Measurements from ENCODE around the gene TSKU.
A peak's percentile ranks its signal among the peaks of the same experiment; 100 is the strongest.

Gene TSKU

DNA sequence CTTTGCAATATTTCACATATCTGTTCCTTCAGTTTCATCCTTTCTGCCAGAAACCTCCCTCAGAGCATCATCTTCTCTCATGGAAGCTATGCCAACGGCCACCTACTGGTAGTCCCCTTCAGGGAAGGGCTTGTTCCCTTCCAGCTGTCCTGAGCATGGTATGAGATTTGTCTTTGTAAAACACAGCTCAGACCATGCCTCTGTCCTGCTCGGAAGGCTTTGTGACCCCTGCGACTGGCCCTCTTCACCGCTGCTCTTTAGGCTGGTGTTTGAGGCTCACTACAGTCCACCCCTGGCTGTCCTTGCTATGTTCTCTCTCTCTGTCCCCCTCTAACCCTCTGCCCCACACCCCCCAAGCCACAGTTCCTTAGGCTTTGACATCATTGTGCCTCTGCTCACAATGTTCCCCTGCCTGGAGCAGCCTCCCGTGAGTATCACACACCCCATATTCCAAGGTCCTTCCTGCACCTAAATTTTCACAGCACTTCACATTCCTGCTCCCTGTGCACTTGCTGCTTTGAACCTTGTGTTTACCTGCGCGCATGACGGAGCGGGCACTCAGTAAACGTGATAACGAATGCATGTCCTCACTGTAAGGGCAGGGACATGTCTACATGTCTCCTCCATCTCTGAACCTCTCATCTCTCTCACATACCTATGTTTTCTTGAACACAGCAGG is 53.6 kb downstream of the TSKU start:
- TF ChIP-seq TAF1 (IDR thresholded peaks at IDR 0.05; ENCODE audit: low read depth) (no peak), YY1 (IDR thresholded peaks at IDR 0.05; ENCODE audit: low read depth) (no peak), TEAD4 (IDR thresholded peaks at IDR 0.05) (no peak), EGR1 (IDR thresholded peaks at IDR 0.05) (no peak), ZBTB7A (IDR thresholded peaks at IDR 0.05; ENCODE audit: low read depth) (no peak), EP300 (IDR thresholded peaks at IDR 0.05; ENCODE audit: borderline replicate concordance) (no peak), FOXM1 (IDR thresholded peaks at IDR 0.05; ENCODE audit: borderline replicate concordance, low read depth) (no peak), CEBPB (IDR thresholded peaks at IDR 0.05) (no peak), CREB1 (IDR thresholded peaks at IDR 0.05; ENCODE audit: low read depth) (no peak), NFIC (IDR thresholded peaks at IDR 0.05) (no peak), TCF12 (IDR thresholded peaks at IDR 0.05; ENCODE audit: low read depth) (no peak), RAD21 (IDR thresholded peaks at IDR 0.05; ENCODE audit: low read depth) (no peak)
- TF ChIP-seq, protein P1, sequence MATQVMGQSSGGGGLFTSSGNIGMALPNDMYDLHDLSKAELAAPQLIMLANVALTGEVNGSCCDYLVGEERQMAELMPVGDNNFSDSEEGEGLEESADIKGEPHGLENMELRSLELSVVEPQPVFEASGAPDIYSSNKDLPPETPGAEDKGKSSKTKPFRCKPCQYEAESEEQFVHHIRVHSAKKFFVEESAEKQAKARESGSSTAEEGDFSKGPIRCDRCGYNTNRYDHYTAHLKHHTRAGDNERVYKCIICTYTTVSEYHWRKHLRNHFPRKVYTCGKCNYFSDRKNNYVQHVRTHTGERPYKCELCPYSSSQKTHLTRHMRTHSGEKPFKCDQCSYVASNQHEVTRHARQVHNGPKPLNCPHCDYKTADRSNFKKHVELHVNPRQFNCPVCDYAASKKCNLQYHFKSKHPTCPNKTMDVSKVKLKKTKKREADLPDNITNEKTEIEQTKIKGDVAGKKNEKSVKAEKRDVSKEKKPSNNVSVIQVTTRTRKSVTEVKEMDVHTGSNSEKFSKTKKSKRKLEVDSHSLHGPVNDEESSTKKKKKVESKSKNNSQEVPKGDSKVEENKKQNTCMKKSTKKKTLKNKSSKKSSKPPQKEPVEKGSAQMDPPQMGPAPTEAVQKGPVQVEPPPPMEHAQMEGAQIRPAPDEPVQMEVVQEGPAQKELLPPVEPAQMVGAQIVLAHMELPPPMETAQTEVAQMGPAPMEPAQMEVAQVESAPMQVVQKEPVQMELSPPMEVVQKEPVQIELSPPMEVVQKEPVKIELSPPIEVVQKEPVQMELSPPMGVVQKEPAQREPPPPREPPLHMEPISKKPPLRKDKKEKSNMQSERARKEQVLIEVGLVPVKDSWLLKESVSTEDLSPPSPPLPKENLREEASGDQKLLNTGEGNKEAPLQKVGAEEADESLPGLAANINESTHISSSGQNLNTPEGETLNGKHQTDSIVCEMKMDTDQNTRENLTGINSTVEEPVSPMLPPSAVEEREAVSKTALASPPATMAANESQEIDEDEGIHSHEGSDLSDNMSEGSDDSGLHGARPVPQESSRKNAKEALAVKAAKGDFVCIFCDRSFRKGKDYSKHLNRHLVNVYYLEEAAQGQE (IDR thresholded peaks at IDR 0.05; ENCODE audit: low read depth): no peak
- TF ChIP-seq, protein P2, sequence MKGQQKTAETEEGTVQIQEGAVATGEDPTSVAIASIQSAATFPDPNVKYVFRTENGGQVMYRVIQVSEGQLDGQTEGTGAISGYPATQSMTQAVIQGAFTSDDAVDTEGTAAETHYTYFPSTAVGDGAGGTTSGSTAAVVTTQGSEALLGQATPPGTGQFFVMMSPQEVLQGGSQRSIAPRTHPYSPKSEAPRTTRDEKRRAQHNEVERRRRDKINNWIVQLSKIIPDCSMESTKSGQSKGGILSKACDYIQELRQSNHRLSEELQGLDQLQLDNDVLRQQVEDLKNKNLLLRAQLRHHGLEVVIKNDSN (IDR thresholded peaks at IDR 0.05): no peak
- TF ChIP-seq, protein P3, sequence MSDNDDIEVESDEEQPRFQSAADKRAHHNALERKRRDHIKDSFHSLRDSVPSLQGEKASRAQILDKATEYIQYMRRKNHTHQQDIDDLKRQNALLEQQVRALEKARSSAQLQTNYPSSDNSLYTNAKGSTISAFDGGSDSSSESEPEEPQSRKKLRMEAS (IDR thresholded peaks at IDR 0.05): no peak

DNA sequence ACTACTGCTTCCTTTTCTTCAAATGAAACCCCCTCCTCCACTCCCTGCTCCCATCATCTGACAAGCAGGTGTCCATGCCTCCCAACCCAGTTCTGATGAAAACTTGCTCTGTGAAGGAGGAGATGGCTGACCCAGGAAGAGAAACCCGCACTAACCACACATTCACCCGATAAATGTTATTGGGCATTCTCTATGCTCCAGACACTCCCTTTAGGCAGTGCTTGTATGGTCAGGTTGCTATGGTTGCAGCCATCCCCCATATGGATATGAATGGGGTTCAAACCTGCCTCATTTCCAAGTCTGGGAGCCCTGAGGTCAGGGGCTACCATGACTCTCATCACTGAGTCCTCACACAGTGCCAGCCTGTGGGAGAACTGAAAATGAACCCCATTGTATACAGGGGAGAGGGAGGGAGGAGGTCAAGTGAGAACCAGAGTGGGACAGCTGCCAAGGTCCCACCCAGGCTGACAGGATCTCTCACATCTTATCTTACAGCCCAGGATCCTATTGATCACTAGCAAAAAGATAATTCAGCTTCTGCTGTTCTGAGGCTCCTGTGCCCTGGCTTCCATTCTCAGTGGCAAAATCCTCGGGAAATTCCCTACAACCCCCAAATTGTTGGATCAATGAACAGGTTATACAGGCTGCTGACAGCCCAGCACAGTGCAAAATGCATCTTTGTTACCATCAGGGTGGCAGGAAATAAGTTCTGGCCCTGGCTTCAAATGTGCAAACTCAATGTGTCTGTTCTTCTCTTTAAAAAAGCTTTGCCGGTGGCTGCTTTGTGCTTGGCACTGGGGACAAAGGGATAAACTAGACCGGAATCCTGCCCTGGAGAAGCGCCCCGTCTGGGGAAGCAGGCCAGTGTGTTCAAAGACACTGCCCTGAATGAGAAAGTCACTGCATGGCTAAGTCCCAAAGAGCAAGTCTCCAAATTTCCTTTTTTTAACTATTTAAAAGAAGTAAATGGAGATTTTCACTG is 54.8 kb downstream of the TSKU start:
- TF ChIP-seq CREB1 (IDR thresholded peaks at IDR 0.05; ENCODE audit: low read depth): no peak
- TF ChIP-seq ZBTB7A (IDR thresholded peaks at IDR 0.05; ENCODE audit: low read depth): no peak
- TF ChIP-seq, protein P2 (IDR thresholded peaks at IDR 0.05): no peak
- no peak for TF ChIP-seq CEBPB (IDR thresholded peaks at IDR 0.05)
- TF ChIP-seq, protein P1 (IDR thresholded peaks at IDR 0.05; ENCODE audit: low read depth): no peak
- TF ChIP-seq TCF12 (IDR thresholded peaks at IDR 0.05; ENCODE audit: low read depth): no peak
- TF ChIP-seq NFIC (IDR thresholded peaks at IDR 0.05): no peak
- TF ChIP-seq, protein P3 (IDR thresholded peaks at IDR 0.05): no peak
- TF ChIP-seq TAF1 (IDR thresholded peaks at IDR 0.05; ENCODE audit: low read depth): no peak
- TF ChIP-seq EP300 (IDR thresholded peaks at IDR 0.05; ENCODE audit: borderline replicate concordance): no peak
- no peak for TF ChIP-seq TEAD4 (IDR thresholded peaks at IDR 0.05)
- TF ChIP-seq YY1 (IDR thresholded peaks at IDR 0.05; ENCODE audit: low read depth): no peak

DNA sequence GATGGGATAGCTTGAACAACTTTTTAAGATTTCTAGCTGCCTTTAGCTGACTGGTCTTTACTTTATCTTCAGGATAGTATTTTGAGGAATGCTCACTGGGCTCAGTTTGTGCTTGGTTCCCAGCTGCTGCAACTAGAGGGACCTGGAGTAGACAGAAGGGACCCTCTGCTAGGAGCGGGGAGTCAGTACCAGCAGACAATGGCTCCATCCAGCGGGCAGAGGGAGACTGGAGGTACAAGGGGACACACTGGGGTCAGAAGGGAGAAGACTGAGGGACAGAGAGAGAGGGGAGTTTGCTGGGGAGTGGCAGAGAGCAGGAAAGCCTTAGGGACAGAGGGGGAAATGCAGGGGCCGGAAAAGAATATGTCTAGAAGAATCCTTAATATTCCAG is 55.5 kb downstream of the TSKU start:
- TF ChIP-seq RAD21 (IDR thresholded peaks at IDR 0.05; ENCODE audit: low read depth) (peak; percentile 54), ZBTB7A (IDR thresholded peaks at IDR 0.05; ENCODE audit: low read depth) (no peak)

DNA sequence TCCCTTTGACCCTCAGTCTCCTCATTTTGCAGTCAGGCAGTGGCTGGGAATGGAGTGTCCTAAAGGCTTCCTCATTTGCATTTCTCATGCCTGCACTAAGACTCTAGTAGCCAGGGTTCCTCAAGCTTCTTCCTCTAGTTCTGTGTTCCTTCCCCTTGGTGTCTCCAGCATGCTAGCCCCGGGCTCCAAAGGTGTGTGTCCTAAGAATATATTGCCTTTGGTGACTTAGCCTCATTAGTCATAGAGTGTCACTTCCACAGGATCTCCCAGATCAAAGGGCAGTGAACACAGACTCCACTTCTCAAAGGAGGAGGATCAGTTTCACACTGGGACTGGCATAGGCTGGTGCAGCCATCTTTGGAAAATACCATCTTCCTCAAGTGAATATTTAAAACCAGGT is 56.2 kb downstream of the TSKU start:
- TF ChIP-seq TAF1 (IDR thresholded peaks at IDR 0.05; ENCODE audit: low read depth): no peak
- TF ChIP-seq, protein P1 (IDR thresholded peaks at IDR 0.05; ENCODE audit: low read depth): no peak
- TF ChIP-seq, protein P3 (IDR thresholded peaks at IDR 0.05): no peak
- no peak for TF ChIP-seq CEBPB (IDR thresholded peaks at IDR 0.05)
